ENCODE results near the gene NEGR1. TPM values are rescaled to one million over a fixed set of nuclear protein-coding genes. Genes with fewer than 3 reads are reported as not detected.

Gene NEGR1
- total and polyA plus RNA-seq, 7 donors = 1.3 to 10.2 (median 2.2) TPM

DNA sequence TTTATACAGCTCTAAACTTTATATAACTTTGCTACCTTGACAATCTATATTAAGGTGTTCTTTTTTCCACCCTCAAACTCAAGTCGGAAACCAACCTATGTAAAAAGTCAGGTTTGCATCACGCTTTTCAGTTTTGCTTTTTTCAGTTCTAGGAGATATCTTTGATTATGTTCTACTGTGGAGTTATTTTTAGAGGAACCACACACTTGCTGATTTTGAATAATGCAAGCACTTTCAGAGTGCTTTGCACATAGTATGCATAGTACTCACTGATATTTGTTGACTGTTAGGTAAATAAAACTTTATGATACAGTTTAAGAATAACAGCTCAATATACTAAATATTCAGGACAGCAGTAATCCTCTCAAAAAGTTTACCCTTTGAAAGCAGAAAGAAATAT lies 637.3 kb downstream of the NEGR1 start:
- Histone ChIP-seq H3K4me1 (no peaks in the 10 kb centered on the region), H3K9me3 (no peaks in the 10 kb centered on the region), H3K27ac (no peak overlapping the region), H3K4me3 (no peak overlapping the region), H3K36me3 (ENCODE audit: insufficient read depth in 1 of 2, low read depth in 1 of 2) (no peaks in the 10 kb centered on the region), H3K27me3 (ENCODE audit: insufficient read depth in 3 of 3, low read length in 2 of 3) (no peaks in the 10 kb centered on the region)
- DNase-seq = no peak
- WGBS, 3 donors = 91 to 98% (median 96%) methylated on average over 2 of the region's 2 CpGs
- ATAC-seq = no peak
- intact Hi-C loops (cut with DNase I) = no loop called here
- TF ChIP-seq CTCF (IDR thresholded peaks at IDR 0.05) = no peak

DNA sequence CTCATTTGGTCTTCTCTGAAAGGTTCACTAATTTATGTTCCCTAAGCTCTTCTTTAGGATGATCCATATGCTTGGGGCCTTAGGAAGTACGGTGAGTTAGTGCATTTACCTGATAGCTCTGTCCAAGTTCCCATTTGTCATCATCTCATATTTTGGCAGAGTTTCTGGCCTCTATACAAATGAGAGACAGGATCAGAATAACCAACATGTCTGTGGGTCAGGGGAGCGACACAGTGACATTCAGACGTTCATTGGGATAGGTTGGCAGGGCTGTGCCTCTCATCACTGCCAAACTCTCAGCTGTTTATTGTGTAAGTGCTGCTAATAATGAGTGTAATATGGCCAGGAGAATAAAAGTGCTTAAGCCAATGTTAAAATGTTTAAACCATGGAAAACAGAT lies 640.4 kb downstream of the NEGR1 start:
- intact Hi-C loops (cut with DNase I) = no loop called here
- Histone ChIP-seq H3K36me3 (ENCODE audit: insufficient read depth in 1 of 2, low read depth in 1 of 2) (no peaks in the 10 kb centered on the region), H3K9me3 (no peaks in the 10 kb centered on the region), H3K27me3 (ENCODE audit: insufficient read depth in 3 of 3, low read length in 2 of 3) (no peaks in the 10 kb centered on the region), H3K27ac (no peak overlapping the region), H3K4me1 (no peaks in the 10 kb centered on the region), H3K4me3 (no peak overlapping the region)
- ATAC-seq (no peak), DNase-seq (no peak)
- WGBS, 3 donors = 34 to 59% (median 38%) methylated on average over 3 of the region's 3 CpGs
- no peak for TF ChIP-seq CTCF (IDR thresholded peaks at IDR 0.05)

GRCh38 chr1:71640998-71641397 lies 641.3 kb downstream of the NEGR1 start:
- Histone ChIP-seq H3K27me3 (ENCODE audit: insufficient read depth in 3 of 3, low read length in 2 of 3) (no peaks in the 10 kb centered on the region), H3K4me1 (no peaks in the 10 kb centered on the region), H3K36me3 (ENCODE audit: insufficient read depth in 1 of 2, low read depth in 1 of 2) (no peaks in the 10 kb centered on the region), H3K4me3 (no peak overlapping the region), H3K27ac (no peak overlapping the region), H3K9me3 (no peaks in the 10 kb centered on the region)
- no peak for TF ChIP-seq CTCF (IDR thresholded peaks at IDR 0.05)
- WGBS, 3 donors = 80 to 86% (median 82%) methylated on average over 5 of the region's 5 CpGs
- intact Hi-C loops (cut with DNase I) = no loop called here
- ATAC-seq (no peak), DNase-seq (no peak)

DNA sequence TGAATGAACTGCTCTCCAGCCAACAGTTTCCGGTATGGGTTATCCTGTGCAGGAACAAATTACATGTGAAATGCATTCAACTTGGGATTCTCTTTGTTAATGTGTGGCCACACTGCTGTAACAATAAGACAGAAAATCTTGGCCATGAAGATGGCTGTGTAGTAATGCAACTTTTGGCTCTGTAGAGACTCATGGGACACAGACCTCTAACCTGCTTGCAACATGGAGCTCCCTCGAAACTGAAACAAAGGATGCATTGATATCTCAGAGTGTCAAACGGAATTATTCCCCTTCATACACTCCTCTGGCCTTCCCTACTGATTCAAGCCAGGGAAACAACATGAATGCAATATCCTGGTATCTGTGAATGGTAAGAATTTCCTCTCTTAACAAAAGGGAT lies 642.2 kb downstream of the NEGR1 start:
- WGBS, 3 donors = 40 to 57% (median 43%) methylated on average over 3 of the region's 3 CpGs
- no peak for TF ChIP-seq CTCF (IDR thresholded peaks at IDR 0.05)
- Histone ChIP-seq H3K4me3 (no peak overlapping the region), H3K27ac (no peak overlapping the region), H3K27me3 (ENCODE audit: insufficient read depth in 3 of 3, low read length in 2 of 3) (no peaks in the 10 kb centered on the region), H3K9me3 (no peaks in the 10 kb centered on the region), H3K36me3 (ENCODE audit: insufficient read depth in 1 of 2, low read depth in 1 of 2) (no peaks in the 10 kb centered on the region), H3K4me1 (no peaks in the 10 kb centered on the region)
- intact Hi-C loops (cut with DNase I) = no loop called here
- peak in 1 of 4 donors; percentile 38 for ATAC-seq
- DNase-seq = no peak

- Histone ChIP-seq H3K27ac (no peak overlapping the region), H3K4me3 (no peak overlapping the region), H3K9me3 (no peaks in the 10 kb centered on the region), H3K4me1 (no peaks in the 10 kb centered on the region), H3K36me3 (ENCODE audit: insufficient read depth in 1 of 2, low read depth in 1 of 2) (no peaks in the 10 kb centered on the region), H3K27me3 (ENCODE audit: insufficient read depth in 3 of 3, low read length in 2 of 3) (no peaks in the 10 kb centered on the region)
- WGBS, 3 donors = 60 to 72% (median 69%) methylated on average over 4 of the region's 4 CpGs
- TF ChIP-seq CTCF (IDR thresholded peaks at IDR 0.05) = no peak
- DNase-seq = no peak
- intact Hi-C loops (cut with DNase I) = no loop called here
- ATAC-seq = no peak
These were observed 644.1 kb downstream of the NEGR1 start for GRCh38 chr1:71638081-71638766.

All from psoas muscle (tissue), 8 donors.